SK-N-SH (cell line): ENCODE measurements around the gene NAV2. TPM values are rescaled to one million over a fixed set of nuclear protein-coding genes. Genes with fewer than 3 reads are reported as not detected.

Experiments
- CTCF ChIA-PET: fragments of 300-600, 350-600 bp; formaldehyde crosslinking; extraction: SDS; loops from one replicate; lab custom pipeline; 2021; lab: Yijun Ruan, JAX
- POLR2A ChIA-PET: fragments of 350-600 bp; sonication (Branson Sonifier 250); formaldehyde crosslinking; extraction: SDS; loops from one replicate; lab custom pipeline; 2020; ENCODE audit warnings: antibody characterized with exemption, inconsistent platforms; lab: Yijun Ruan, JAX
- DNase-seq: peaks from one replicate; pipeline ENCODE4 v3.0.0; 2012
- H2AFZ ChIP-seq: fragments of 200-600 bp; sonication (generic); 2 replicates; pipeline ENCODE4 v1.8.1; 2016; ENCODE audit warnings: antibody characterized with exemption, mild to moderate bottlenecking, low read depth
- H3F3A ChIP-seq: fragments of 200-600 bp; sonication (generic); replicated peaks from 2 replicates; pipeline ENCODE3; 2016; ENCODE audit warnings: antibody characterized with exemption, mild to moderate bottlenecking; ENCODE audit not compliant: insufficient read depth
- H3K27ac ChIP-seq, 2 experiments: fragments of 200-500 bp in 1 of 2; fragments of 200-600 bp in 1 of 2; sonication (Bioruptor generic) in 1 of 2; sonication (generic), shearing (Covaris generic) in 1 of 2; 2 replicates each; pipeline versions ENCODE4 v1.5.1 to v1.6.1; 2014 to 2016; ENCODE audit warnings: low read depth in 2 of 2, inconsistent platforms in 1 of 2, low read length in 1 of 2, mild to moderate bottlenecking in 1 of 2, mixed read lengths in 1 of 2
- H3K27me3 ChIP-seq: fragments of 200-600 bp; sonication (generic), shearing (Covaris generic); 2 replicates; pipeline ENCODE4 v1.6.1; 2016; ENCODE audit warnings: mixed run types; ENCODE audit not compliant: insufficient read depth
- H3K36me3 ChIP-seq, 2 experiments: fragments of 200-500 bp in 1 of 2; fragments of 200-600 bp in 1 of 2; sonication (Bioruptor generic) in 1 of 2; sonication (generic) in 1 of 2; replicated peaks in 1 of 2; 2 replicates each; pipeline versions ENCODE3 to v1.5.1; 2014 to 2016; ENCODE audit warnings: low read length in 1 of 2, mild to moderate bottlenecking in 1 of 2; ENCODE audit not compliant: insufficient read depth in 2 of 2, control insufficient read depth in 1 of 2
- H3K4me1 ChIP-seq, 2 experiments: fragments of 200-500 bp in 1 of 2; fragments of 200-600 bp in 1 of 2; sonication (Bioruptor generic) in 1 of 2; sonication (generic), shearing (Covaris generic) in 1 of 2; 2 replicates each; pipeline versions ENCODE4 v1.5.1 to v1.6.1; 2014 to 2016; ENCODE audit warnings: low read depth in 1 of 2, low read length in 1 of 2, mixed run types in 1 of 2; ENCODE audit not compliant: insufficient read depth in 2 of 2, control insufficient read depth in 1 of 2
- H3K4me2 ChIP-seq: fragments of 200-600 bp; sonication (generic), shearing (Covaris generic); 2 replicates; pipeline ENCODE4 v1.6.1; 2017; ENCODE audit warnings: mixed run types
- H3K4me3 ChIP-seq, 2 experiments: fragments of 200-500 bp in 1 of 2; fragments of 200-600 bp in 1 of 2; sonication (Bioruptor generic) in 1 of 2; sonication (generic), shearing (Covaris generic) in 1 of 2; 2 replicates each; pipeline versions ENCODE4 v1.5.1 to v1.8.1; 2014 to 2016; ENCODE audit warnings: low read depth in 2 of 2, inconsistent platforms in 1 of 2, low read length in 1 of 2, mild to moderate bottlenecking in 1 of 2, mixed read lengths in 1 of 2, moderate library complexity in 1 of 2
- H3K79me2 ChIP-seq: fragments of 200-600 bp; sonication (generic); 2 replicates; pipeline ENCODE4 v1.8.1; 2017; ENCODE audit warnings: mild to moderate bottlenecking; ENCODE audit not compliant: insufficient read depth
- H3K9ac ChIP-seq: fragments of 200-600 bp; sonication (generic); 2 replicates; pipeline ENCODE4 v1.6.1; 2017; ENCODE audit warnings: mixed run types
- H3K9me2 ChIP-seq: fragments of 200-600 bp; sonication (generic); 2 replicates; pipeline ENCODE4 v1.6.1; 2017; ENCODE audit warnings: mixed run types
- H3K9me3 ChIP-seq: fragments of 200-600 bp; sonication (generic); 2 replicates; pipeline ENCODE4 v1.6.1; 2017; ENCODE audit warnings: mixed run types, mild to moderate bottlenecking, moderate library complexity
- H4K20me1 ChIP-seq: fragments of 200-600 bp; sonication (generic); 2 replicates; pipeline ENCODE4 v1.6.1; 2017; ENCODE audit warnings: mild to moderate bottlenecking, mixed run types; ENCODE audit not compliant: insufficient read depth
- CTCF ChIP-seq: fragments of 200-600 bp; sonication (generic); IDR thresholded peaks from 2 replicates; pipeline ENCODE4 v1.6.1; 2017; ENCODE audit warnings: antibody characterized with exemption, mild to moderate bottlenecking, moderate library complexity
- ELF1 ChIP-seq: IDR thresholded peaks from 2 replicates; pipeline ENCODE4 v1.4.0; 2012
- EP300 ChIP-seq, 2 experiments: IDR thresholded peaks; 2 replicates each; pipeline versions ENCODE4 v1.4.0 to v1.6.1; 2012; ENCODE audit warnings: borderline replicate concordance in 1 of 2, low read depth in 1 of 2, low read length in 1 of 2
- FOSL2 ChIP-seq: IDR thresholded peaks from 2 replicates; pipeline ENCODE4 v1.4.0; 2012; ENCODE audit warnings: low read depth, mild to moderate bottlenecking, moderate library complexity, borderline replicate concordance
- FOXJ3 ChIP-seq: sonication (generic); formaldehyde crosslinking; IDR thresholded peaks from 2 replicates; pipeline ENCODE4 v1.5.1; 2020; ENCODE audit warnings: mild to moderate bottlenecking, missing genetic modification reagents
- FOXM1 ChIP-seq: IDR thresholded peaks from 2 replicates; pipeline ENCODE4 v1.4.0; 2012; ENCODE audit warnings: low read depth, mild to moderate bottlenecking
- JUND ChIP-seq: IDR thresholded peaks from 2 replicates; pipeline ENCODE4 v1.4.0; 2012
- MEF2A ChIP-seq: IDR thresholded peaks from 2 replicates; pipeline ENCODE4 v1.4.0; 2012; ENCODE audit warnings: low read depth, borderline replicate concordance
- NFIC ChIP-seq: IDR thresholded peaks from 2 replicates; pipeline ENCODE4 v1.4.0; 2012; ENCODE audit warnings: borderline replicate concordance
- NRF1 ChIP-seq: IDR thresholded peaks from 2 replicates; pipeline ENCODE4 v1.6.1; 2012; ENCODE audit warnings: low read depth, mild to moderate bottlenecking, low read length
- PBX3 ChIP-seq: IDR thresholded peaks from 2 replicates; pipeline ENCODE4; 2012
- POLR2AphosphoS5 ChIP-seq: IDR thresholded peaks from 2 replicates; pipeline ENCODE4 v1.6.1; 2012; ENCODE audit warnings: low read depth, low read length
- RAD21 ChIP-seq: IDR thresholded peaks from 2 replicates; pipeline ENCODE4 v1.6.1; 2012; ENCODE audit warnings: mild to moderate bottlenecking, low read length
- RFX5 ChIP-seq: IDR thresholded peaks from 2 replicates; pipeline ENCODE4 v1.6.1; 2012; ENCODE audit warnings: mild to moderate bottlenecking, improper control_type of control experiment, low read length
- SIN3A ChIP-seq: IDR thresholded peaks from 2 replicates; pipeline ENCODE4 v1.6.1; 2012; ENCODE audit warnings: low read depth, mild to moderate bottlenecking, low read length, moderate library complexity, borderline replicate concordance
- SMC3 ChIP-seq: IDR thresholded peaks from 2 replicates; pipeline ENCODE4 v1.6.1; 2012; ENCODE audit warnings: low read depth, low read length, improper control_type of control experiment
- TAF1 ChIP-seq: IDR thresholded peaks from 2 replicates; pipeline ENCODE4 v1.6.1; 2012; ENCODE audit warnings: low read depth, mild to moderate bottlenecking, low read length, moderate library complexity, borderline replicate concordance
- TCF12 ChIP-seq: IDR thresholded peaks from 2 replicates; pipeline ENCODE4 v1.4.0; 2012
- TEAD4 ChIP-seq: IDR thresholded peaks from 2 replicates; pipeline ENCODE4 v1.4.0; 2012; ENCODE audit warnings: mild to moderate bottlenecking, borderline replicate concordance; ENCODE audit not compliant: insufficient read depth
- ZBTB33 ChIP-seq: IDR thresholded peaks from 2 replicates; pipeline ENCODE4 v1.4.0; 2012; ENCODE audit warnings: low read depth, borderline replicate concordance
- WGBS: methylation state at CpG from one replicate; pipeline ENCODE4 v1.1.6; 2017; ENCODE audit warnings: low lambda C conversion rate; 5-methylcytosine and 5-hydroxymethylcytosine counted together
- polyA plus RNA-seq, 3 experiments: library from polyadenylated mRNA; depleted of rRNA; stranded (reverse); fragments of >200 nt; gene quantifications; 2 replicates each; pipeline ENCODE4 v1.2.3, GENCODE V29; 2012

Gene NAV2
- polyA plus RNA-seq, 1 of the 3 experiments (the other 2 are of a cell fraction) = 26.2 TPM

- peak; percentile 33 for TF ChIP-seq RAD21
- TF ChIP-seq FOXJ3 (CRISPR knock-in tag) = 0 out of 2 replicates have a peak, but pooled peaks have one; percentile 28
- TF ChIP-seq EP300 (IDR thresholded peaks at IDR 0.05; ENCODE audit: borderline replicate concordance in 1 of 2, low read depth in 1 of 2, low read length in 1 of 2) = peak in 1 of 2 experiments; percentile 81; a peak in 2 of 4 replicates
- TF ChIP-seq, all 33 proteins: peak for 8
Measured at GRCh38 chr11:19730373-19730772, 17.7 kb downstream of the NAV2 start (continued).

GRCh38 chr11:19734171-19734570 lies 21.5 kb downstream of the NAV2 start:
- Histone ChIP-seq H3K36me3 (peaks cover 0 to 4% of the 10 kb centered on the region in 2 experiments), H3F3A (peaks cover 20% of the 10 kb centered on the region), H3K9ac (no peak overlapping the region), H3K27me3 (no peaks in the 10 kb centered on the region), H3K9me2 (no peaks in the 10 kb centered on the region), H3K27ac (peak overlapping the region; percentile 38 to 85; a peak in 3 of 4 replicates), H3K9me3 (no peaks in the 10 kb centered on the region), H2AFZ (no peak overlapping the region)
- WGBS = 86% methylated on average over 2 of the region's 2 CpGs
- CTCF ChIA-PET = interaction anchor here (0.6 to 8.2 kb wide), 5 partner anchors 29 to 175 kb away, joined by 3 to 92 read pairs (median 5); no protein-coding TSS in a partner anchor
- DNase-seq = no peak
- no peak for TF ChIP-seq TAF1
- TF ChIP-seq RFX5 = no peak
- TF ChIP-seq, all 33 proteins: peak for 0
- Histone ChIP-seq H4K20me1 (peaks cover 99% of the 10 kb centered on the region), H3K4me2 (no peak overlapping the region), H3K79me2 (peaks cover 100% of the 10 kb centered on the region), H3K4me3 (no peak overlapping the region), H3K4me1 (peaks cover 30 to 87% of the 10 kb centered on the region in 2 experiments)
- POLR2A ChIA-PET = no interaction called here

GRCh38 chr11:19735157-19735908 lies 22.7 kb downstream of the NAV2 start:
- H3K27me3 ChIP-seq = no peaks in the 10 kb centered on the region
- no peaks in the 10 kb centered on the region for H3K9me3 ChIP-seq
- peaks cover 98% of the 10 kb centered on the region for H4K20me1 ChIP-seq
- peak overlapping the region; percentile 38 to 85 for H3K27ac ChIP-seq
- H3K9me2 ChIP-seq = no peaks in the 10 kb centered on the region
- POLR2A ChIA-PET = interaction anchor here (1.1 to 1.7 kb wide), 2 partner anchors 17 to 20 kb away, joined by 4 to 10 read pairs; no protein-coding TSS in a partner anchor
- peak overlapping the region; percentile 25; the same call in 1 of the 2 replicates for H3K4me2 ChIP-seq
- 66% methylated on average over 6 of the region's 7 CpGs for WGBS
- no peak for DNase-seq
- H3K4me1 ChIP-seq = peaks cover 30 to 87% of the 10 kb centered on the region in 2 experiments
- peaks cover 28% of the 10 kb centered on the region for H3F3A ChIP-seq
- CTCF ChIA-PET = interaction anchor here (0.6 to 8.2 kb wide), 17 partner anchors 9 to 1014 kb away, joined by 3 to 92 read pairs (median 4); no protein-coding TSS in a partner anchor
- H3K9ac ChIP-seq = no peak overlapping the region
- H3K36me3 ChIP-seq = peaks cover 0 to 4% of the 10 kb centered on the region in 2 experiments
- no peak overlapping the region for H3K4me3 ChIP-seq
- peaks cover 99% of the 10 kb centered on the region for H3K79me2 ChIP-seq
- no peak overlapping the region for H2AFZ ChIP-seq
- TF ChIP-seq FOSL2 (peak; percentile 4; the same call in 1 of the 2 replicates), SMC3 (peak; percentile 54), POLR2AphosphoS5 (no peak), NFIC (no peak), TAF1 (no peak), ZBTB33 (no peak), TEAD4 (no peak), ELF1 (no peak), CTCF (peak; percentile 50), FOXM1 (no peak), RAD21 (peak; percentile 64), TCF12 (peak; percentile 31; the same call in 1 of the 2 replicates), FOXJ3 (CRISPR knock-in tag) (no peak), RFX5 (no peak), MEF2A (no peak), PBX3 (peak; percentile 38; the same call in 1 of the 2 replicates), SIN3A (0 out of 2 replicates have a peak, but pooled peaks have one; percentile 31), JUND (no peak), NRF1 (no peak)
